K562 (cell line): ENCODE data around the gene CRTC3. TPM values are rescaled to one million over a fixed set of nuclear protein-coding genes. Genes with fewer than 3 reads are reported as not detected.

Experiments used
- BACH1 ChIP-seq: fragments of 200-800 bp; sonication (Bioruptor generic); IDR thresholded peaks from 2 replicates; pipeline ENCODE4 v1.6.1; 2016; ENCODE audit warnings: missing genetic modification characterization, missing compliant biosample characterization
- DPF2 ChIP-seq: fragments of 450-650 bp; IDR thresholded peaks from 2 replicates; pipeline ENCODE4 v1.6.1; 2016
- E4F1 ChIP-seq: fragments of 250-450 bp; sonication (Bioruptor Pico); IDR thresholded peaks from 2 replicates; pipeline ENCODE4 v1.5.0; 2021; ENCODE audit warnings: mild to moderate bottlenecking, borderline replicate concordance
- FOXA3 ChIP-seq, 2 experiments: fragments of 450-650 bp in 1 of 2; sonication (generic) in 1 of 2; formaldehyde crosslinking; IDR thresholded peaks in 1 of 2; conservative IDR thresholded peaks in 1 of 2; 2 replicates each; pipeline versions ENCODE4 v1.4.0 to v1.8.0; 2020 to 2022; ENCODE audit warnings: mild to moderate bottlenecking in 2 of 2, missing genetic modification reagents in 1 of 2
- FOXJ3 ChIP-seq: sonication (generic); formaldehyde crosslinking; IDR thresholded peaks from 2 replicates; pipeline ENCODE4 v1.4.0; 2020; ENCODE audit warnings: mild to moderate bottlenecking, missing genetic modification reagents
- HEY1 ChIP-seq: fragments of 250-450 bp; sonication (Bioruptor Pico); IDR thresholded peaks from 2 replicates; pipeline ENCODE4 v1.5.0; 2020; ENCODE audit warnings: mild to moderate bottlenecking, moderate library complexity, borderline replicate concordance
- HINFP ChIP-seq: fragments of 450-650 bp; conservative IDR thresholded peaks from 2 replicates; pipeline ENCODE4 v1.6.1; 2016; ENCODE audit warnings: missing genetic modification characterization, low read depth, mild to moderate bottlenecking, control low read depth, missing compliant biosample characterization
- HMG20A ChIP-seq: fragments of 450-650 bp; formaldehyde crosslinking; conservative IDR thresholded peaks from 2 replicates; pipeline ENCODE4 v1.4.0; 2020; ENCODE audit warnings: mild to moderate bottlenecking, mixed read lengths
- KLF10 ChIP-seq: fragments of 250-450 bp; sonication (Bioruptor Pico); IDR thresholded peaks from 2 replicates; pipeline ENCODE4 v1.6.1; 2021; ENCODE audit warnings: matching md5 sums
- MITF ChIP-seq: IDR thresholded peaks from 2 replicates; pipeline ENCODE4 v1.6.1; 2014; ENCODE audit warnings: antibody characterized with exemption
- NFRKB ChIP-seq: fragments of 450-650 bp; IDR thresholded peaks from 2 replicates; pipeline ENCODE4 v1.6.1; 2016; ENCODE audit warnings: low read depth
- OTX1 ChIP-seq: fragments of 450-650 bp; formaldehyde crosslinking; IDR thresholded peaks from 2 replicates; pipeline ENCODE4 v1.4.0; 2022; ENCODE audit warnings: mild to moderate bottlenecking
- POU5F1 ChIP-seq: fragments of 150-350 bp; IDR thresholded peaks from 2 replicates; pipeline ENCODE4 v1.6.1; 2014; ENCODE audit warnings: borderline replicate concordance, low read length, low read depth, mild to moderate bottlenecking; ENCODE audit not compliant: partially characterized antibody
- PYGO2 ChIP-seq: fragments of 450-650 bp; IDR thresholded peaks from 2 replicates; pipeline ENCODE4 v1.6.1; 2016; ENCODE audit warnings: mild to moderate bottlenecking, missing genetic modification characterization, moderate library complexity, missing compliant biosample characterization
- SIN3B ChIP-seq: fragments of 450-650 bp; IDR thresholded peaks from 2 replicates; pipeline ENCODE4 v1.6.1; 2017; ENCODE audit warnings: low read depth, mild to moderate bottlenecking, moderate library complexity
- ZBTB11 ChIP-seq, 3 experiments: fragments of 200-800 bp in 1 of 3; fragments of 250-450 bp in 1 of 3; fragments of 450-650 bp in 1 of 3; sonication (Bioruptor Pico) in 1 of 3; sonication (Bioruptor generic) in 1 of 3; formaldehyde crosslinking in 1 of 3; IDR thresholded peaks; 2 replicates each; pipeline versions ENCODE4 v1.6.1 to v1.8.0; 2016 to 2022; ENCODE audit warnings: mild to moderate bottlenecking in 2 of 3, missing genetic modification characterization in 2 of 3, missing compliant biosample characterization in 1 of 3, moderate library complexity in 1 of 3
- ZNF134 ChIP-seq: fragments of 250-450 bp; sonication (Bioruptor Pico); conservative IDR thresholded peaks from 2 replicates; pipeline ENCODE4 v1.4.0; 2020
- polyA plus RNA-seq, 8 experiments: library from polyadenylated mRNA; depleted of rRNA in 4 of 8; stranded (reverse) in 5 of 8; unstranded in 3 of 8; fragments of >200 nt; fragmentation: Nextera tagmentation in 2 of 8; fragmentation: Illumina TruSeq in 1 of 8; extraction: Ambion mirVana in 2 of 8; extraction: Trizol in 1 of 8; gene quantifications; 2 replicates each; pipeline versions ENCODE4 v1.2.1 to v1.2.3, GENCODE V29; 2011 to 2014; ENCODE audit warnings: inconsistent platforms in 1 of 8, missing spikeins in 1 of 8
- total RNA-seq, 7 experiments: library from RNA; depleted of rRNA in 6 of 7; stranded (reverse); fragments of >200 nt in 6 of 7; fragmentation: Illumina TruSeq in 2 of 7; extraction: Trizol in 2 of 7; gene quantifications; 2 replicates each; pipeline versions ENCODE4 v1.2.1 to v1.2.3, GENCODE V29; 2011 to 2021; ENCODE audit warnings: low replicate concordance in 1 of 7

CRTC3 gene
- total and polyA plus RNA-seq, 9 of the 15 experiments (the other 6 are each of a cell fraction or from before 2014, with no cell fraction given), result 1.2 to 19.0 (median 11.6) TPM

- TF ChIP-seq E4F1 (CRISPR knock-in tag) (peak; percentile 93), HEY1 (CRISPR knock-in tag) (peak; percentile 99), HINFP (tag) (peak; percentile 99), HMG20A (CRISPR knock-in tag) (peak; percentile 99), FOXJ3 (CRISPR knock-in tag) (no peak), DPF2 (peak; percentile 93), POU5F1 (no peak), ZBTB11 (CRISPR knock-in tag; IDR thresholded peaks at IDR 0.05) (peak in 2 of 3 experiments; percentile 72 to 96; a peak in 4 of 6 replicates), MITF (peak; percentile 90), SIN3B (no peak), BACH1 (peak; percentile 100), PYGO2 (tag) (peak; percentile 100), ZNF134 (peak; percentile 97), KLF10 (CRISPR knock-in tag) (peak; percentile 96), FOXA3 (CRISPR knock-in tag; conservative IDR thresholded peaks at IDR 0.05 in 1 of 2, IDR thresholded peaks at IDR 0.05 in 1 of 2) (peak in 1 of 2 experiments; percentile 89; a peak in 3 of 4 replicates), NFRKB (peak; percentile 89), OTX1 (CRISPR knock-in tag) (peak; percentile 100)
Measured at GRCh38 chr15:90648137-90649070, 118.7 kb downstream of the CRTC3 start (continued).
